CD4-positive, alpha-beta T cell treated with Interleukin-4 for 4 hours (primary cell): Measurements from ENCODE around the gene NME7.
A peak's percentile ranks its signal among the peaks of the same experiment; 100 is the strongest.
"Not testable (repeated sequence)": the region's sequence is repeated elsewhere in the genome, so short reads cannot be mapped to it uniquely, and the experiment has no call there.

Source experiments
- DNase-seq: peaks from one replicate; pipeline ENCODE4 v3.0.0-alpha.2; 2020

Gene NME7

DNA sequence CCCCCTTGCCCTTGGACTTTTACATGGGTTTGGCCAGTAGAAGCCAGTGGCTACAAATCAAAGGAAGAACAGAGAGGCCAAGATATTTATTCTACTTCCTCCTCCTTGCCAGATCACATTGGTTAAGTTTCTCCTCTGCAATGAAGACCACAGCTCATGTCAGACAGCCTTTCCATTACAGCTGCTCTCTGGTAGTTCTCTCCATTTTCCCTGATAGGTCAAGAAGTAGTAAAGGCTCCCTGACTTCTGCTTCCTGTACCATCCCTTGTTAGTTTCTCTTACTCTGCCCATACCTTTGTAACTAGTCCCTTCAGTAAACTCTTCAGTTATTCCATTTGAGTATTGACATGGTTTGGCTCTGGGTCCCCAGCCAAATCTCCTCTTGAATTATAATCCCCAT lies 27.8 kb downstream of the NME7 start:
- DNase-seq = no peak

DNA sequence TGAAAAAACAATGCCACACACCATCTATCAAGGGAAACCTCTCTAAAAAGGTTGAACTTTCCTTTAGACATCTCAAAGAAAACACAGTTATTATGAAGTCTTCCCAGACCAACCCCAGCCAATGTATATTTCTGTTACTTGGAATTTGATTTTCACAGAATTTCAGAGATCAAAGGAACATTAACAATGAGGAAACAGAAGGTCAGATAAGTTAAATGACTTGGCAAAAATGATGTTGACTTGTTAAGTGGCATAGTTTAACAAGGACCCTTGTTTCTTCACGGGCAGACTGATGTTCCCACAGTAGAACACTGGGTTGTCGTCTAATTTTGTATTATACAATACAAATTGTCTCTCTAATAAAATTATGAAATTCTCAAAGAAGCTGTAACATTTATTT lies 29.0 kb downstream of the NME7 start:
- DNase-seq = no peak

DNA sequence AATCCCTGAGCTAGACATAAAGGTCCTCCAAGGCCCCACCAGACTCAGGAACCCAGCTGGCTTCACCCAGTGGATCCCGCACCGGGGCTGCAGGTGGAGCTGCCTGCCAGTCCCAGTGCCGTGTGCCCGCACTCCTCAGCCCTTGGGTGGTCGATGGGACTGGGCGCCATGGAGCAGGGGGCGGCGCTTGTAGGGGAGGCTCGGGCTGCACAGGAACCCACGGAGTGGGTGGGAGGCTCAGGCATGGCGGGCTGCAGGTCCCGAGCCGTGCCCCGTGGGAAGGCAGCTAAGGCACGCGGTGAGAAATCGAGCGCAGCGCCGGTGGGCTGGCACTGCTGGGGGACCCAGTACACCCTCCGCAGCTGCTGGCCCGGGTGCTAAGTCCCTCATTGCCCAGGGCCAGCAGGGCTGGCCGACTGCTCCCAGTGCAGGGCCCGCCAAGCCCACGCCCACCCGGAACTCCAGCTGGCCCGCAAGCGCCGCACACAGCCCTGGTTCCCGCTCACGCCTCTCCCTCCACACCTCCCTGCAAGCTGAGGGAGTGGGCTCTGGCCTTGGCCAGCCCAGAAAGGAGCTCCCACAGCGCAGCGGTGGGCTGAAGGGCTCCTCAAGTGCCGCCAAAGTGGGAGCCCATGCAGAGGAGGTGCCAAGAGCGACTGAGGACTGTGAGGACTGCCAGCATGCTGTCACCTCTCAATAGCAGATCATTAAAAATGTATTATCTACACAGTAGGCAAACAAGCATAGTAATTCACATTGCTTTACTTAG lies 30.5 kb downstream of the NME7 start:
- not testable (repeated sequence) for DNase-seq

DNA sequence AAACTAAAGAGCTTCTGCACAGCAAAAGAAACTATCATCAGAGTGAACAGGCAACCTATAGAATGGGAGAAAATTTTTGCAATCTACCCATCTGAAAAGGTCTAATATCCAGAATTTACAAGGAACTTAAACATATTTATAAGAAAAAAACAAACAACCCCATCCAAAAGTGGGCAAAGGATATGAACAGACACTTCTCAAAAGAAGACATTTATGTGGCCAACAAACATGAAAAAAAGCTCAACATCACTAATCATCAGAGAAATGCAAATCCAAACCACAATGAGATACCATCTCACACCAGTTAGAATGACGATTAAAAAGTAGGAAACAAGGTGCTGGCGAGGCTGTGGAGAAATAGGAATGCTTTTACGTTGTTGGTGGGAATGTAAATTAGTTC lies 32.9 kb downstream of the NME7 start:
- DNase-seq = not testable (repeated sequence)

DNA sequence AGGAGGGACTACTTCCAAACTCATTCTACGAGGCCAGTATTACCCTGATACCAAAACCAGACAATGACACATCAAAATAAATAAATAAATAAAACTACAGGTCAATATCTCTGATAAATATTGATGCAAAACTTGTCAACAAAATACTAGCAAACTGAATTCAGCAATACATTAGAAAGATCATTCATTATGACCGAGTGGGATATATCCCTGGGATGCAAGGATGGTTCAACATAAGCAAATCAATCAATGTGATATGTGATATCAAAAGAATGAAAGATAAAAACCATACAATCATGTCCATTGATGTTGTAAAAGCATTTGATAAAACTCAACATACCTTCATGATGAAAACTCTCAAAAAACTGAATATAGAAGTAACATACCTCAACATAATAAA lies 36.7 kb downstream of the NME7 start:
- no peak for DNase-seq

DNA sequence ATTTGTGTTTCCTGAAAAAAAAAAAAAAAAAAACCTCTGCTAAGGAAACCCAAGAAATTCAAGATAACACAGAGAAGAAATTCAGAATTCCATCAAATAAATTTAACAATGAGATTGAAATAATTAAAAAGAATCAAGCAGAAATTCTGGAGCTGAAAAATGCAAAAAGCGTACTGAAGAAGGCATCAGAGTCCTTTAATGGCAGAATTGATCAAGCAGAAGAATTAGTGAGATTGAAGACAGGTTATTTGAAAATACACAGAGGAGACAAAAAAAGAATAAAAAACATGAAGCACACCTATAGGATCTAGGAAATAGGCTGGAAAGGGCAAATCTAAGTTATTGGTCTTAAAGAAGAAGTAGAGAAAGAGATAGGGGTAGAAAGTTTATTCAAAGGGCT lies 38.2 kb downstream of the NME7 start:
- no peak for DNase-seq

DNA sequence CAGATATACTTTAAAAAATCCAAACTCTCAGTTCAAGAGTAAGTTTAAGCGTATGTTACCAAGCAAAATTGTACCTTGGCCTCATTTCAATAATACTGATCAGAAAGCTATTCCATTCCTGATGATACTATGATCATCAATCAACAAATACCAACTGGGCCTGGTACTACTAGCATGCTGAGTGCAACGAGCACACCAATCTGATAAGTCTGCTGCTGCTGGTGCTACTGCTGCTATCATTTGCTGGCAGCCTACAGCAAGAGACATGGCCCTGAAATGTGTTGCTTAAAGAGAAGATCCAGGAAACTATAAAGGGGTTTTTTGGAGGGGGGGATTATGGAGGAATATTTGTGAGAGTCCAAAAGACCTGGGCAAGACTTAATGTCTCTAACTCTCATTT lies 39.7 kb downstream of the NME7 start:
- DNase-seq = no peak

DNA sequence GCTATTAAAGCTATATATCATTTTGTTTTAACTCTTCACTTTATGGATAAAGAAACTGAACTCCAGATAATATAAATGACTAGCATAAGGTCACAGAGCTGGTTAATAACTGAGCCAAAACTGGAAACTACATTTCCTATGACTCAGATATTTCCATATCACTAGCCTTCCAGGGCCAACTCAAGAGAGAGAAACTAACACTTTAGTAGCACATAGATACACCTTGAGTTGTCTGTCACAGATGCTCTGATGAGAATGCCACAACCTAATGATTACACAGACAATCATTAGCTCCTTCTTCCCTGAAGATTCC lies 40.7 kb downstream of the NME7 start:
- no peak for DNase-seq

DNA sequence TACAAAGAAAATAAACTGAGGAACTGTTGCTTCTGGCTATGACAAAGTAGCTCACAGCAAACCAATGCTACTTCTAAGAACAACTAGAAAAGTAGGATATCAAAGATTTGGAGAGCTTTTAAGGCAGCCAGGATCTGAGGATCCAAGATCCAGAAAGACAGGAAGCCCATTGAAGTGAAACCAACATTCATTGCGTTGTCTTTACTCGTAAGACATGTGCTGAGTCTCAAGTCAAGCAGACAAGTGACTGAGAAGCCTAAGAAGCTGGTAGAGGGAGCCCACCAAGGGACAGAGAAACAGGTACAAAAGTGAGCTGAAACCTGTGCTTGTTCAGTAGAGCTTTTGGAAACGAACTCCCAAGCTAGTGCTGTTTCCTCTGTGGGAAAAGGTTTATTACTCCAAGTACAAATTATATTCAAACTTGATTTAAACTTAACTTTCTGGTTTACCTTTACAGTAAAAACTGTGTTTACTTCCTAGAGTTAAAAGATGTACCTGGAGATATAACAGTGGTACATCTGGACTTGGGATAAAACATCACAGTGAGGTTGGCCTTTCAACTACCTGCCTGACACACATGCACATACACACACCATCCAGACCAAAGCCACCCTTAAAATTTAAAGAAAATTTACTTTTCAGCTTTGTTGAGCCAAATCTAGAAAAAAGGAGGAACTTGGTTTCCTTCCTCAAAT lies 41.2 kb downstream of the NME7 start:
- no peak for DNase-seq

DNA sequence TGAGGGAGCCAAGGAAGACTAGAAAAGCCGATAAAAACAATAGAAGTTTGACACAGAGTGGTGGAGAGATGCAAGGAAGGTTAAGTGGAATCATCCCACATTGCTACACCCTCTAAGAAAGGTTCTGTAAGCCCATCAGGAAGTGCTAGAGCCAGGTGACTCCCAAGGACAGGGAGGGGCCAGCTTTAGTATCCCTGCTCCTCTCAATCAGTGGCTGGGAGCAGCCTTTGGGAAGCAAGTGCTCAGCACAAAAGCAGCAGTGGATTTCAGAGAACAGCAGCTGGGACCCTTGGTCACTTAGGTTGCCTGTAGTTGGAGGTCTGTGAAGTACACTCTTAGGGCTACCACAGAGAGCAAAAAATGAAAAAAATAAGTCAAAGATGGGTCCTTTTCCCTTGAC lies 42.5 kb downstream of the NME7 start:
- DNase-seq = no peak

DNA sequence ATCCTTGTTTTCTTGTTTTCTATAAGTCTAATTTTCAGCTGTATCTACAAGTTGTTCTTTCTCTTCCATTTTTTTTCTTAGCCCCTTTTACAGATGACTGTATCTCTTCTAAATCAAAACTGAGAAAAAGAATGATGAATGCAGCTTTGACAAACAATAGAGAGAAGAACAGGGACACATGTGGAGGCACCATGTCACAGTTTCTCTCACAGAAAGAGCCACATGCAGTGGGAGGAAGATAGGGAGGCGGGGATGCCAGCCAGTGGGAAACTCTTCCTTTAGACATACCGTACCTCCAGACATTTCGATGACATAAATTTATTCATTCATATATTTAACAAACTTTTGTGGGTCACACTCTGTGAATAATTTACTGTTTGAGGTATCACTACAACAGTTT lies 45.5 kb downstream of the NME7 start:
- no peak for DNase-seq

DNA sequence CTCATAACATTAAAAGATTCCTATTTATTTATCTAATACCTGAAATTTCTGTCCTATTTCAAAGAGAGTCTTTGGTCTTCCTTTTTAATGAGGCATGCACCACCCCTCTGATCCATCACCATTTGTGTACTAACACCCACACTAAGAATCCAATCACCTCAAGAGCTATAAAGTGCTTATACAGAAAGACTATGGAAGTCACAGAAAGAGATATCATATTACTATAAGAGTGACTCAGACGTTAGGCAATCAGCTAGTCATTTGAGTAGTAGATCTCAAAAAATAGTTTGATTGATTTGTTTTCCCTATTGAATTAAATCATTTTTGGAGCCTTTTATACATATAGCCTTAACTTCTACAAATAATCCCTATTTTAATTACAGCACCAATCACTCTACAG lies 46.1 kb downstream of the NME7 start:
- DNase-seq = no peak

DNA sequence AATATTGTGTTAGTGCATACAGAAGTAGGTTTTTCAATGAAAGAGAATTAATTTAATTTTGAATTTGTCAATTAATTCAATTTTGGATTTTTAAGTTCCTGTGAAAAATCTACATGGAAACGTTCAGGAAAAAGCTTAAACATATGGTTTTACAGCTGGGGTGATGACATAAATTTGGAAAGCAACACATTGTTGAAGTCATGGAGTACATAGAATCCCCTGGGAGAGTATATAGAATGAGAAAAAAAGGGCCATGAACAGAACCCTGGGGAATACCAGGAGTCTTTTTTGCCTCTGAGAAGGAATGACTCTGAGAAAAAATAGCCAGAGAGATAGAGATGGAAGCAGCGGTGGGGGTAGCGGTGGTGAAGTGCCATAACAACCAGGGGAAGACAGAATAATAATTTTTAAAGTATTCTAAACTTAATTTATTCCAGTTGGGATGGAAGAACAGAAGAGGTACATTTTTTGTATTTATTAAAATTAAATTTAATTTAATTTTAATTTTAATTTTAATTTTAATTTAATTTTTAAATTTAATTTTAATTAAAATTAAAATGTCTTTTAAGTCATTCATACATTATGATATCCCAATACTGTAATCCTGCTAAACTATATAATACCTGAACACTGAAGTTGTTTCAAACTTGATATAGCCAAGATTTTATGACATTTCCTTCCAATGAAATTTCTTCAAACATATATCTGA lies 48.9 kb downstream of the NME7 start:
- DNase-seq = no peak

DNA sequence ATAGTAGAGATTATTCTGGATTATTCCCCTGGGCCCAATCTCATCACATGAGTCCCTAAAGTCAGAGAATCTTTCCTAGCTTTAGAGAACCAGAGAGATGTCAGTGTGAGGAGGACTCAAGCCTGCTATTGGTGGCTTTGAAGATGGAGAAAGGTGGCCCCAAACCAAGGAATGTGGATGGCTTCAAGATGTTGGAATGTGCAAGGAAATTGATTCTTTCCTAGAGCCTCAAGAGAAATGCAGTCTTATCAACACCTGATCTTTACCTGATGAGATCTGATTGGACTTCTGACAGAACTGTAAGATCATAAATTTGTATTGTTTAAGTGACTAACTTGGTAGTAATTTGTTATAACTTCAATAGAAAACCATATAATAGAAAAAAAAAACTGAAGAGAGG lies 51.0 kb downstream of the NME7 start:
- no peak for DNase-seq

DNA sequence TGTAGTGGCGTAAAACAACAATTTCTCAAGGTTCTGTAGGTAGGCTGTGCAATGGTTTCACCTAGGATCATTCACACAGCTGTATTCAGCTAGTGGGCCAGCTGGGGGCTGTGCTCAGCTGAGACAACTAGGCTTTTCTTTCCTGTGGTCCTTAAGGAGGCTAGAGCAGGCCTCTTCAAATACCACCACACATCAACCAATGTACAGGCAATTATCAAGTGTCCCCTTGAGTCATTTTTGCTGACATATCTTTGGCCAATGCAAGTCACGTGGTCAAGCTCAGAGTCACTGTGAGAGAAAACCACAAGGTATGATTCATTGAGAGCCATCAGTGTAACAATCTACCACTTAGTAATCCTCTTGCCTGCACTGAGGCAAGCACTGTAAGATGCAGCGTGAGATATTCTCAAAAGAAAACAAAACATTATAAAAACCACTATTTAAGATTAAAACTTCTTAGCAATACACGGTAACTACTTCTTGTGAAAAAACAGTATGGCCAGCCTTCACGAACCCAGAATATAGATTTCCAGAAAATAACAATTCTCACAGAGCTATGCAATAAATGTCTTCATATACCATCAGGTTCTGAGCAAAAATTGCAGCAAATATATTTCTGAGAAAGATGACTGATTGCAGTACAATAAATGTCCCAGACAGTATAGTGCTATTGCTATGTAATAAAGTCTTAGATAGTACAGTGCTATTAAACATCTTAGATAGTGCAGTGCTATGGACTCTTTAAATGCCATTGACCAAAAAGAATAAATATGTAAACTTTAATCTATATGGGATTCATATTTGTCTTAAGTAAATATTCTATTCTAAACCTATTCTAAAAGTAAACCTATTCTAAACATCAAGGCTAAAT lies 55.3 kb downstream of the NME7 start:
- DNase-seq = peak; percentile 76

DNA sequence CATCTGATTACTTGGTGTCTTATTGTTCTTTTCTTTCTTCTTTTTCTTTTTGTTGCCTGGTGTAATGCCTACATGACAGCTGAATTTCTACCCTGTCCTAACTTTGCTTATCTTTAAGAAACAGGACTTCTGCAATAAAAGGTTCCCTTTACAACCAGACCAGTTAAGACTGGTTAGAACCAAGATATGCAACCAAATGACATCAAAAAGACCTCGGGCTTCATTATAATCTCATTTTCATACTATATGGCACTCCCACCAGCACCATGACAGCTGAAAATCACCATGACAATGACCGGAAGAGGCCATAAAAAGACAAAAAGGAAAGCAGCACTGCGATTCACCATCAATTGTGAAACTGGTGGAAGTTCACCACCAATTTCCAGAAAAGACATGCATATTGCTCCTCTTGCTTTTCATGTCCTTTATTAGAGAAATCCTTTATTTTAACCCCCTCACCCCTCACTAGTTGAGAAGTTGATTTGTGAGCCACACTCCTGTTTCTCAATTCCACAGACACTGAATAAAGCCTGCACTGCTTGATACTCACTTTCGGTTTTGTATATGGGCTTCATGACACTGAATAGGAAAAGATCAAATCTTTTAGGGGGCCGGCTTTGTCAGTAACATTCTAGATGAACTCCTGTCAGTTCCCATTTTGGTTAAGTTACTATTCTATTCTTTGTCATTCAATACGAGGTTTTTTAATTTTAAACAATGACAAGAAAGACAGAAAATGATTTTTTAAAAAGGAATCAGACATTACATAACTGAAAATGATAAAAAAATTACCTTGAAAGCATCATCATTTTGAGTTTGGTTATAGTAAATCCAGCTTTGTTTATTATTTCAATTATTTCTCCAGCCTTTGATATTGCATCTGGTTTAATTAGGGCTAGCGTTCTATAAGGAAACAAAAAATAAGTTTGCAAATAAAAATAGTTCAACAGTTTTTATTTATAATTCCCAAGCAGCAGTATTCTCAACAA lies 58.1 kb downstream of the NME7 start:
- DNase-seq = no peak

DNA sequence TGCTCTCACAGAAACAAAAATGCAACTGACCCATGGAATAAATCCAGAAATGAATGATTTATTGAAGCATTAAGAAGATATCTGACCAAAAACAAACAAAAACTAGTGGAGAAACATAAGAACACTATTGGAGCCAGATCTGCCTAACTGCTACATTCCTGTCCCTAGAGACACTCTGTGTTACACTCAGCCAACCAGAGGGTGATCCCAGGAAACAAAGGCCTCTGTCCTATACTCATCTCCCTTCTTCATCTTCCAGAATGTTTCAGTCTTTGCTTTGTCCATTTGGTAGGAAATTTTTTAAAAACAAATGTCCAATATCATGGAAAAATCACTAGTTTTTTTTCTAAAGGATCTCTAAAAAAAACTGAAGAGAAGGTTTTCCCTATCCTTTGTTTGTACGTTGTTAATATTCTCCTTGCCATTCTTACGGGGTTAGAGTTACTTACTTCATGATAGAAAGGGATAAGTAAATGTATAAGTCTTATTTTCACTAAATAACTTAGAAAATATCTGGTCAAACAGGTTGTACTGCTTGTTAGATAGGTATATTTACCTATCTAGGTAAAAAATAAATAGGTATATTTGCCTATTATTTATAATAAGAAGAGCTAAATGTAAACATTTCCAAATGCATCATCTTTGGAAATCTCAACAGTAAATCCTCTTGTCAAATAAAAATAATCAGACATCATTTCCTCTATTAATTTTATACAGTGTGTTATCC lies 59.1 kb downstream of the NME7 start:
- DNase-seq = no peak

DNA sequence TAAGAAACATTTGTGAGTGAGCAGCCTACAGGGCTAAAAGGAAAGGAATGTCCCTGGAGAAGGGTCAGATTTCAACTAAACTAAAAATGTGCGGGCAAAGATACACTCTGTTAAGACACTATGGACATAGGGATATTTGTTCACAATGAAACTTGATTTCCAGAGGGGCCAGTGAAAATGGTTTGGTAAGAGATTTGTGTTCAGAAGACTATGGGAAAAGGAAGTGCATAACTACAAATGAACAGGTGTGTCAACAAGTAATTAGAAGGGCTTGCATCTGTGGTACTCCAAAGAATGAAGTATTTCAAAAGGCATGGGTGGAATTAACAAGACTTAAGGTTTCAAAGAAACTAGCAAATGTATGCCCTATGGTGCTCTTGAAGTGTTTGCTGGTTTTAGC lies 60.4 kb downstream of the NME7 start:
- DNase-seq = no peak

DNA sequence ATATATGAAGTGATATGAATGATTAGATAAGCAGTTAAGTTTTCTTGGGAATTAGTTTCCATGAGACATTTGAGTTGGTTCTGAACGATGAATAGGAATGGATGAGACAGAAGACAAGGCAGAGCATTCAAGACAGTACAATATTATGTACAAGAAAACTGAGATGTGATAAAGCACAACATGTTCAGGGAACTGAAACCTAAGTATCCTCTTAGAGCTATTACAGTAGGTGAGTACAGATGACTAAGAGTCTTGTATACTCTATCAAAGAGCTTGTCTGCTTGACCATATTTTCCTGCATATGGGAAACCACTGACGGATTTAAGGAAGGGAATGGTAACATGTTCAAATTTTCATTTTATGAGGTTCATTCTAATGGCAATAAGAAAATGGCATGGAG lies 61.6 kb downstream of the NME7 start:
- no peak for DNase-seq

DNA sequence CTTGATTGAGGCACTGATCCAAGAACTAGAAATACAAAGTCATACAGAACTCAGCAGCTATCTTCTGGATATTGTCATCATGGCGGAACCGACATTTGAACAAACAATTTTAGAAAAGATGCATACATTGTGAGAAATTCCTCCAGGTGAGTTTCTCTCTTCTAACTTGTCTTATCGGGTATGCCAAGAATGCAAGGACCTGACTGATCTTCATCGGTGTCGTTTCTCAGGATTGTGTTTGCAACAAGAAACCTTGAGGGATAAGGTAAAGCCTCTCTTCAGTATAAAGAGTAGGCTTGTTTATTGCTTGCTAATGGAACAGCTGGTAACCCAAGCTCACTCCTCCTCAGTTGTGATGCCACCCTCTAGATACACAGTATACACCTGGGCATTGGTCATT lies 62.2 kb downstream of the NME7 start:
- no peak for DNase-seq

DNA sequence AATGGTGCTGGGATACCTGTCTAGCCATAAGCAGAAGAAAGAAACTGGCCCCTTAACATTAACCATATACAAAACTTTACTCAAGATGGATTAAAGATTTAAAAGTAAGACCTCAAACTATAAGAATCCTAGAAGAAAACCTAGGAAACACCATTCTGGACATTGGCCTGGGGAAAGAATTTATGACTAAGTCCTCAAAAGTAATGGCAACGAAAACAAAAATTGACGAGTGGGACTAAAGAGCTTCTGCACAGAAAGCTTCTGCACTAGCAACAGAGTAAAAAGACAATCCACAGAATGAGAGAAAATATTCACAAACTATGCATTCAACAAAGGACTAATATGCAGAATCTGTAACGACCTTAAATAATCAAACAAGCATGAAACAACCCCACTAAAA lies 66.7 kb downstream of the NME7 start:
- no peak for DNase-seq
